IMR-90 (cell line): ENCODE results near the gene DNAH6. TPM values are rescaled to one million over a fixed set of nuclear protein-coding genes. Genes with fewer than 3 reads are reported as not detected.

Experiments used
- ATAC-seq: fragments of 200-7000 bp; cut with Tn5 transposase; 2 replicates; pipeline ENCODE4 v1.9.1; 2020; ENCODE audit warnings: low read depth, mild to moderate bottlenecking, moderate library complexity
- BruUV-seq: library from RNA; stranded (reverse); fragments of 400-500 nt; replicated peaks from 2 replicates; lab custom pipeline; 2021; lab: Mats Ljungman, UMichigan
- CTCF ChIA-PET: fragments of 300-600 bp; formaldehyde crosslinking; extraction: SDS; loops from one replicate; lab custom pipeline; 2021; ENCODE audit warnings: antibody characterized with exemption; lab: Yijun Ruan, JAX
- POLR2A ChIA-PET: fragments of 300-600 bp; sonication (Branson Sonifier 250); formaldehyde crosslinking; loops from one replicate; lab custom pipeline; 2022; ENCODE audit warnings: antibody characterized with exemption; ENCODE audit not compliant: unreplicated experiment; lab: Charles Lee
- DNase-seq: peaks from one replicate; pipeline ENCODE4 v3.0.0; 2013
- H2AFZ ChIP-seq: replicated peaks from 2 replicates; pipeline ENCODE3; 2013; ENCODE audit warnings: low read length, mild to moderate bottlenecking; ENCODE audit not compliant: poor library complexity
- H2AK5ac ChIP-seq: 2 replicates; pipeline ENCODE4 v1.6.1; 2013; ENCODE audit warnings: low read depth, low read length, inconsistent platforms
- H2AK9ac ChIP-seq: replicated peaks from 2 replicates; pipeline ENCODE3; 2013; ENCODE audit warnings: mild to moderate bottlenecking, low read depth, low read length, moderate library complexity; ENCODE audit not compliant: poor library complexity
- H2BK120ac ChIP-seq: 2 replicates; pipeline ENCODE4 v1.6.1; 2013; ENCODE audit warnings: low read depth, low read length, inconsistent platforms
- H2BK15ac ChIP-seq: 3 replicates; pipeline ENCODE4 v1.6.1; 2013; ENCODE audit warnings: low read depth, low read length, inconsistent platforms
- H2BK20ac ChIP-seq: 2 replicates; pipeline ENCODE4 v1.6.1; 2013; ENCODE audit warnings: low read depth, mild to moderate bottlenecking, inconsistent platforms, low read length, moderate library complexity
- H2BK5ac ChIP-seq: 2 replicates; pipeline ENCODE4 v1.6.1; 2013; ENCODE audit warnings: mild to moderate bottlenecking, low read depth, low read length, inconsistent platforms; ENCODE audit not compliant: poor library complexity, severe bottlenecking
- H3K14ac ChIP-seq: replicated peaks from 2 replicates; pipeline ENCODE4 v1.6.1; 2013; ENCODE audit warnings: low read depth, low read length, inconsistent platforms
- H3K18ac ChIP-seq: 2 replicates; pipeline ENCODE4 v1.6.1; 2013; ENCODE audit warnings: low read depth, low read length, control low read depth
- H3K23ac ChIP-seq: 2 replicates; pipeline ENCODE4 v1.6.1; 2013; ENCODE audit warnings: low read depth, low read length, inconsistent platforms
- H3K27ac ChIP-seq: 2 replicates; pipeline ENCODE4 v1.5.1; 2013; ENCODE audit warnings: mild to moderate bottlenecking, control low read depth, low read length; ENCODE audit not compliant: insufficient read depth
- H3K27me3 ChIP-seq: 2 replicates; pipeline ENCODE4 v1.6.1; 2013; ENCODE audit warnings: low read length; ENCODE audit not compliant: control insufficient read depth, insufficient read depth
- H3K36me3 ChIP-seq: 2 replicates; pipeline ENCODE4 v1.6.1; 2013; ENCODE audit warnings: low read length, mixed read lengths; ENCODE audit not compliant: control insufficient read depth, insufficient read depth
- H3K4ac ChIP-seq: 2 replicates; pipeline ENCODE4 v1.6.1; 2013; ENCODE audit warnings: low read depth, low read length, inconsistent platforms
- H3K4me1 ChIP-seq: 2 replicates; pipeline ENCODE4 v1.6.1; 2013; ENCODE audit warnings: low read length, mixed read lengths; ENCODE audit not compliant: control insufficient read depth, insufficient read depth
- H3K4me2 ChIP-seq: 2 replicates; pipeline ENCODE4 v1.6.1; 2013; ENCODE audit warnings: low read depth, mild to moderate bottlenecking, control low read depth, low read length, moderate library complexity
- H3K4me3 ChIP-seq: 2 replicates; pipeline ENCODE4 v1.5.1; 2013; ENCODE audit warnings: low read depth, mild to moderate bottlenecking, control low read depth, low read length, moderate library complexity; ENCODE audit not compliant: insufficient read depth
- H3K56ac ChIP-seq: 2 replicates; pipeline ENCODE4 v1.6.1; 2013; ENCODE audit warnings: low read length, inconsistent platforms; ENCODE audit not compliant: insufficient read depth; ENCODE audit errors: extremely low read depth
- H3K79me1 ChIP-seq, 2 experiments: 2 replicates each; pipeline ENCODE4 v1.6.1; 2013; ENCODE audit warnings: low read length in 2 of 2, inconsistent platforms in 1 of 2, low read depth in 1 of 2
- H3K9ac ChIP-seq: 2 replicates; pipeline ENCODE4 v1.6.1; 2013; ENCODE audit warnings: low read depth, low read length, control low read depth
- H3K9me1 ChIP-seq: 2 replicates; pipeline ENCODE4 v1.6.1; 2013; ENCODE audit warnings: low read length, inconsistent platforms; ENCODE audit not compliant: insufficient read depth
- H3K9me3 ChIP-seq: 2 replicates; pipeline ENCODE4 v1.6.1; 2013; ENCODE audit warnings: low read length; ENCODE audit not compliant: control insufficient read depth, insufficient read depth
- H4K20me1 ChIP-seq: 2 replicates; pipeline ENCODE4 v1.6.1; 2013; ENCODE audit warnings: low read length, inconsistent platforms; ENCODE audit not compliant: insufficient read depth
- H4K5ac ChIP-seq: 2 replicates; pipeline ENCODE4 v1.6.1; 2013; ENCODE audit warnings: mild to moderate bottlenecking, low read depth, low read length, control low read depth
- H4K8ac ChIP-seq, 2 experiments: 2 replicates each; pipeline ENCODE4 v1.6.1; 2013; ENCODE audit warnings: low read depth in 2 of 2, low read length in 2 of 2, control low read depth in 1 of 2, inconsistent platforms in 1 of 2
- H4K91ac ChIP-seq: 2 replicates; pipeline ENCODE4 v1.6.1; 2013; ENCODE audit warnings: low read depth, low read length, inconsistent platforms; ENCODE audit not compliant: insufficient read depth
- BHLHE40 ChIP-seq: fragments of 150-350 bp; IDR thresholded peaks from 2 replicates; pipeline ENCODE4 v1.6.1; 2016; ENCODE audit warnings: mild to moderate bottlenecking, low read depth, low read length
- CEBPB ChIP-seq: IDR thresholded peaks from 2 replicates; pipeline ENCODE4 v1.6.1; 2012; ENCODE audit warnings: low read depth, low read length, improper control_type of control experiment
- CHD1 ChIP-seq: IDR thresholded peaks from 2 replicates; pipeline ENCODE4 v1.6.1; 2012; ENCODE audit warnings: low read depth, low read length, improper control_type of control experiment
- CTCF ChIP-seq: conservative IDR thresholded peaks from 2 replicates; pipeline ENCODE4 v1.5.1; 2012; ENCODE audit warnings: mild to moderate bottlenecking, low read depth, low read length, improper control_type of control experiment
- FOS ChIP-seq: fragments of 150-350 bp; IDR thresholded peaks from 2 replicates; pipeline ENCODE4 v1.6.1; 2016; ENCODE audit warnings: low read depth, low read length
- MAFK ChIP-seq: IDR thresholded peaks from 2 replicates; pipeline ENCODE4 v1.6.1; 2012; ENCODE audit warnings: low read depth, low read length, improper control_type of control experiment
- MAZ ChIP-seq: IDR thresholded peaks from 2 replicates; pipeline ENCODE4 v1.6.1; 2012; ENCODE audit warnings: low read depth, mild to moderate bottlenecking, low read length, improper control_type of control experiment, moderate library complexity, borderline replicate concordance
- MXI1 ChIP-seq: IDR thresholded peaks from 2 replicates; pipeline ENCODE4 v1.6.1; 2012; ENCODE audit warnings: low read depth, mild to moderate bottlenecking, low read length, moderate library complexity, borderline replicate concordance
- NFE2L2 ChIP-seq: fragments of 150-350 bp; IDR thresholded peaks from 2 replicates; pipeline ENCODE4 v1.6.1; 2016; ENCODE audit warnings: low read depth, mild to moderate bottlenecking, low read length
- POLR2A ChIP-seq: IDR thresholded peaks from 2 replicates; pipeline ENCODE4 v1.6.1; 2012; ENCODE audit warnings: mild to moderate bottlenecking, low read depth, low read length
- RAD21 ChIP-seq: IDR thresholded peaks from 2 replicates; pipeline ENCODE4 v1.6.1; 2012; ENCODE audit warnings: low read length, improper control_type of control experiment
- RCOR1 ChIP-seq: IDR thresholded peaks from 2 replicates; pipeline ENCODE4 v1.6.1; 2012; ENCODE audit warnings: mild to moderate bottlenecking, low read length, improper control_type of control experiment; ENCODE audit not compliant: insufficient replicate concordance
- RFX5 ChIP-seq: IDR thresholded peaks from 2 replicates; pipeline ENCODE4 v1.8.0; 2012; ENCODE audit warnings: low read depth, mild to moderate bottlenecking, low read length, moderate library complexity
- SMC3 ChIP-seq: fragments of 150-350 bp; IDR thresholded peaks from 2 replicates; pipeline ENCODE4 v1.6.1; 2016; ENCODE audit warnings: low read depth, mild to moderate bottlenecking, antibody characterized with exemption, low read length, moderate library complexity
- USF2 ChIP-seq: fragments of 150-350 bp; IDR thresholded peaks from 2 replicates; pipeline ENCODE4 v1.6.1; 2017; ENCODE audit warnings: mild to moderate bottlenecking, antibody characterized with exemption, low read length, low read depth
- dilution Hi-C: fragments of 300-500 bp; cut with HindIII; formaldehyde crosslinking; loops from one replicate; pipeline ENCODE4 v1.14.3; 2018; ENCODE audit warnings: low sequenced_read_pairs; ENCODE audit not compliant: unreplicated experiment
- in situ Hi-C: fragments of 300-500 bp; cut with MboI; formaldehyde crosslinking; loops from 3 replicates; pipeline ENCODE4 v1.14.3; 2019; ENCODE audit warnings: low sequenced_read_pairs, inconsistent platforms, mixed read lengths
- intact Hi-C: fragments of 100-400 bp; cut with micrococcal nuclease; formaldehyde crosslinking; loops from 2 replicates; pipeline ENCODE4 v1.10.0; 2022
- polyA plus RNA-seq, 3 experiments: library from polyadenylated mRNA; depleted of rRNA; stranded (reverse); fragments of >200 nt; gene quantifications; 2 replicates each; pipeline ENCODE4 v1.2.3, GENCODE V29; 2012; ENCODE audit warnings: low replicate concordance in 1 of 3
- total RNA-seq: library from RNA; depleted of rRNA; stranded (reverse); fragments of >200 nt; gene quantifications from 2 replicates; pipeline ENCODE4 v1.2.3, GENCODE V29; 2012
- TF ChIP-seq, protein P1 (sequence below): fragments of 150-350 bp; IDR thresholded peaks from 2 replicates; pipeline ENCODE4 v1.6.1; 2016; ENCODE audit warnings: low read depth, mild to moderate bottlenecking, low read length, moderate library complexity, borderline replicate concordance

The DNAH6 gene
- total and polyA plus RNA-seq, 2 of the 4 experiments (the other 2 are of a cell fraction): under 0.01 to 0.07 TPM

GRCh38 chr2:84559838-84560237, 43.5 kb downstream of the DNAH6 start:
- no peak overlapping the region for H3K27ac ChIP-seq
- no peak overlapping the region for H4K5ac ChIP-seq
- no peak overlapping the region for H2AK5ac ChIP-seq
- no peak overlapping the region for H3K14ac ChIP-seq
- no peaks in the 10 kb centered on the region for H3K9me3 ChIP-seq
- H2BK20ac ChIP-seq: no peak overlapping the region
- H3K9me1 ChIP-seq: no peaks in the 10 kb centered on the region
- no TSS peak for BruUV-seq
- dilution Hi-C loops (no loop called here), intact Hi-C loops (no loop called here), in situ Hi-C loops (no loop called here)
- H3K4me2 ChIP-seq: no peak overlapping the region
- H4K91ac ChIP-seq: no peak overlapping the region
- no peak overlapping the region for H3K56ac ChIP-seq
- no peak overlapping the region for H2BK120ac ChIP-seq
- H2AK9ac ChIP-seq: no peak overlapping the region
- no peak overlapping the region for H2BK5ac ChIP-seq
- H3K9ac ChIP-seq: no peak overlapping the region
- DNase-seq: no peak
- ChIA-PET CTCF (no interaction called here), POLR2A (no interaction called here)
- H3K4me3 ChIP-seq: no peak overlapping the region
- no peak overlapping the region for H4K8ac ChIP-seq
- H3K27me3 ChIP-seq: no peaks in the 10 kb centered on the region; the same call in 1 of the 2 replicates
- no peaks in the 10 kb centered on the region for H3K36me3 ChIP-seq
- no peak overlapping the region for H2BK15ac ChIP-seq
- no peak overlapping the region for H3K4ac ChIP-seq
- no peak for ATAC-seq
- H4K20me1 ChIP-seq: no peaks in the 10 kb centered on the region
- no peaks in the 10 kb centered on the region for H3K79me1 ChIP-seq
- H3K4me1 ChIP-seq: no peaks in the 10 kb centered on the region
- H2AFZ ChIP-seq: no peak overlapping the region
- no peak overlapping the region for H3K18ac ChIP-seq
- TF ChIP-seq FOS (no peak), MAZ (no peak), CHD1 (no peak), RAD21 (no peak), CTCF (no peak), CEBPB (no peak), NFE2L2 (no peak), MXI1 (no peak), POLR2A (no peak), USF2 (no peak), RCOR1 (no peak), BHLHE40 (no peak), SMC3 (no peak), MAFK (no peak), RFX5 (no peak)
- TF ChIP-seq, protein P1, sequence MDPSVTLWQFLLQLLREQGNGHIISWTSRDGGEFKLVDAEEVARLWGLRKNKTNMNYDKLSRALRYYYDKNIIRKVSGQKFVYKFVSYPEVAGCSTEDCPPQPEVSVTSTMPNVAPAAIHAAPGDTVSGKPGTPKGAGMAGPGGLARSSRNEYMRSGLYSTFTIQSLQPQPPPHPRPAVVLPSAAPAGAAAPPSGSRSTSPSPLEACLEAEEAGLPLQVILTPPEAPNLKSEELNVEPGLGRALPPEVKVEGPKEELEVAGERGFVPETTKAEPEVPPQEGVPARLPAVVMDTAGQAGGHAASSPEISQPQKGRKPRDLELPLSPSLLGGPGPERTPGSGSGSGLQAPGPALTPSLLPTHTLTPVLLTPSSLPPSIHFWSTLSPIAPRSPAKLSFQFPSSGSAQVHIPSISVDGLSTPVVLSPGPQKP: no peak
- H3K23ac ChIP-seq: no peak overlapping the region
